ENCODE results near the gene HOXD11.

GRCh38 chr2:176139661-176140512 is 32.8 kb downstream of the HOXD11 start:
- no peak for TF ChIP-seq CTCF (conservative IDR thresholded peaks at IDR 0.05 in 1 of 2, IDR thresholded peaks at IDR 0.05 in 1 of 2; ENCODE audit: extremely low read depth in 1 of 2, insufficient read depth in 1 of 2, low read depth in 1 of 2, low read length in 2 of 2)
- no peak for TF ChIP-seq EZH2 (IDR thresholded peaks at IDR 0.05; ENCODE audit: borderline replicate concordance, low read length)

Data from mammary epithelial cell (primary cell).